Putamen (tissue), 1 donor: Measurements from ENCODE around the gene ADAM17.

Source experiments
- DNase-seq: peaks from one replicate; pipeline ENCODE4 v3.0.0-alpha.2; 2016; ENCODE audit warnings: low spot score

Gene ADAM17

GRCh38 chr2:9471206-9471605 lies 84.4 kb downstream of the ADAM17 start:
- DNase-seq = no peak

DNA sequence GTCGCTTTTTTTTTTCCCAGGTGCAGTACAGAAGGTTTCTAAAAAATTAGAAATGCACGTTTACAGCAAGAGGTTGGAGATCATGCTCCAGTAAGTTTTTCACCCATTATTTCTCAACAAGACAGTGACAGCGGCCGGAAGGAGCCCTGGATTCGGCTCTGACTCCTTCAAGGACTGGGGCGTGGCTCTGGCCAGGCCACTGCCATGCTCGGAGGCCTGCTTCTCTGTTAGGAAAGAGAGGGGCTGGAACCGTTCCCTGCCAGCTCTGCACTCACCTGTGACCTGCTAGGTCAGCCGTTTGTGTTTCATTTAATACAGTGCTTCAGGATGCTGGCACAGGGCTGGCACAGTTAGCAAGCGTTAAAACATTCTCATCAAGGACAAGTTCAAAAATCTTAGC lies 87.9 kb downstream of the ADAM17 start:
- DNase-seq = no peak

DNA sequence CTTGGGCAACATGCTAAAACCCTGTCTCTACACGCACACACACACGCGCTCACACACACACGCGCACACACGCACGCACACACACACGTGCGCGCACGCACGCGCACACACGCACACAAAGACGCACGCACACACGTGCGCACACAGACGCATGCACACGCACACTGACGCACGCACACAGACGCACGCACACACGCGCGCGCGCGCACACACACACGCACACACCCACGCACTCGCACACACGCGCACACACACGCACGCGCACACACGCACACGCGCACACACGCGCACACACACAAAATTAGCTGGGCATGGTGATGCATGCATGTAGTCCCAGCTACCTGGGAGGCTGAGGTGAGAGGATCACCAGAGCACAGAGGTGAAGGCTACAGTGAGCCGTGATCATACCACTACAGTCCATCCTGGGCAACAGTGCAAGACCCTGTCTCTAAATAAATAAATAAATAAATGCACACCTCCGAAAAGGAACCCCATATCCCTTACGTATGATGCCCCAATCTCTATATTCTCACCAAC lies 89.4 kb downstream of the ADAM17 start:
- no peak for DNase-seq

DNA sequence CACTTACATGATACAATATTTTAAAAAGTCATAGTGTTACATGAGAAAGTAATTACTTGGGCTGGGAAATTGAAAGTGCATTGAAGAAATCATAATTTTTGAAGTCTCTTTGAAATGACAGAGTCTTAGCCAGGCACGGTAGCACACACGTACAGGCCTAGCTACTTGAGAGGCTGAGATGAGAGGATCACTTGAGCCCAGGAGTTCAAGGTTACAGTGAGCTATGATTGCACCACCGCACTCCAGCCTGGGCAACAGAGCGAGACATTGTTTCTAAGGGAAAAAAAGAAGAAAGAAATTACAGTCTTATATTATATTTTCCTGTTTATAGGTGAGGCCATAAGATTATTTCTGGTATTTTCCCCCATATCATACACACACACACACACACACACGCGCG lies 90.5 kb downstream of the ADAM17 start:
- DNase-seq = no peak

- no peak for DNase-seq
Observed at GRCh38 chr2:9463698-9464034, 92.0 kb downstream of the ADAM17 start.

GRCh38 chr2:9462886-9463697 lies 92.5 kb downstream of the ADAM17 start:
- no peak for DNase-seq

DNA sequence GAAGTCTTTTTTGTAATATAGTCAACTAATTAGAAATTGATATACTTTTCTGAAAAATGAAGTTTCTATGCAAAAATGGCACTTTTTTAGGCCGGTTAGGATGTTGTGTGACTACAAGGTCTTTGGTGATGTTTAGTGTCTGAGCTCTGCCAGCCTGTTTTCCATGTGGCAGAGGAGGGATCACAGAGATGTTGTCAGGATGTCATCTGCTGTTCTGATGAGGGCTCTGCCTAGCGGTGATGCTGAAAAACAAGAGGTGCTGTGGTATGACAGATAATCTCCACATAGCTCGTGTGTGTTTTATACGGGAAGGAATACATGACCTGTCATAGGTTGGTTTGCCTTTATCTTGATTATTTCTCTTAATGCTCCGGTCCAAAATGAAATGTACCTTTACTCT lies 93.3 kb downstream of the ADAM17 start:
- DNase-seq = no peak

DNA sequence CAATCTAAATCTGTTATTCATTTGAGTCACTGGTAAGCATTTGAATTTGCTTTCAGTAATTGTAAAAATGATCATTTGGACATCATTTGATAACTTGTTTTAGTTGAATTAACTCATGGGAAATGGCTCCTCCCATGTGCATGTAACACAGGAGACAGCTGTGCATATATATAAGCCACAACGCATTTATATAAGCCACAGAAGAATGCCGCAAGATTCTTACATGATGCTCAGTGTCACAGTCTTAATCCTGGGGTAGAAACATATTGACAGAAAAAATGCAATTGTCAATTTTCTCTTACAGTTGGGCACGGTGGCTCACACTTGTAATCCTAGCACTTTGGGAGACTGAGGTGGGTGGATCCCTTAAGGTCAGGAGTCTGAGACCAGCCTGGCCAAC lies 94.6 kb downstream of the ADAM17 start:
- no peak for DNase-seq

GRCh38 chr2:9460441-9461017 lies 95.1 kb downstream of the ADAM17 start:
- DNase-seq = no peak

DNA sequence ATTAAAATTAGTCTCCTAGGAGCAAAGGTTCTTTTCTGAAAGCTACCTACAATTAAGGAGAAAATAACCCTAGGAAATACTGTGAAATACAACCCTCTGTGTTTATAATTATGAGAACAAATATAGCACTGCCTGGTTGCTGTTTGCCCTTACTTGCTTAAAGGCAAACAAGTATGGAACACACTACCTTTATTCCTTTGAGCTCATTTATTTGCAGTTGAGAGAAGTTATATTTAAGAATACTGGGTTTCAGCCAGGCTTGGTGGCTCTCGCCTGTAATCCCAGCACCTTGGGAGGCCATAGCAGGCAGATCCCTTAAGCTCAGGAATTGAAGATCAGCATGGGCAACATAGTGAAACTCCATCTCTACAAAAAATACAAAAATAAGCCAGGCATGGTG lies 104.4 kb downstream of the ADAM17 start:
- DNase-seq = no peak

DNA sequence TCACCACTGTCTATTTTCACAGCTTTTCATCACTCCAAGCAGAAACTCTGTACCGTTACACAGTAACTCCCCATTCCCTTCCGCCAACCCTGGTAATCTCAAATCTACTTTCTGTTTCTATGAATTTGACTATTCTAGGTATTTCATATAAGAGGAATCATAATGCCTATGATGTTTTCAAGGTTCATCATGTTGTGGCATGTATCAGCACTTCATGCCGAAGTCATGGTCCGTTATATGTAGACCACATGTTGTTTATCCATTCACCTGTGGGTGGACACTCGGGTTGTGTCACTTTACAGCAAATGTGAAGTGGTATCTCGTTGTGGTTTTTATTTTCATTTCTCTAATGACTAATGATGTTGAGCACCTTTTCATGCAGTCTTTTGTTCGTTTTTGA lies 110.5 kb downstream of the ADAM17 start:
- DNase-seq = no peak

DNA sequence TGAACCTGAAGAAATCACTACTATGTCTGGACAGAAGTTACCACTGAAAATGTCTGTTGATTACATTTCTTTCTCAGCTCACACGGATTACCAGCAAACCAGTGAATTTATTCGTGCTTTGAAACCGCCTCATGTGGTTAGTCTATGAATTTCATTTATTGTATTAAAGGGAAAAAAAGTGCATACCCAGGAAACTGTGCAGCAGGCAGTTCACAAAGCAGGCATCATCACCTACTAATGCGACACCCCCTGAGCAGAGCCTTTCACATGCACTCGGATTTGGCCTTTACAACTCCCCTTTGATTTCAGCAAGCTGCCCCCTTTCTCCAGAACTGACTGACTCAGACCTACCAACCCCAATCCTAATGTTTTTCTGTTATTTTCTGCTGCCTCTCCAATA lies 112.1 kb downstream of the ADAM17 start:
- no peak for DNase-seq

- DNase-seq = no peak
Observed at GRCh38 chr2:9441556-9441955, 114.1 kb downstream of the ADAM17 start.

GRCh38 chr2:9440058-9440727 lies 115.4 kb downstream of the ADAM17 start:
- DNase-seq = no peak

DNA sequence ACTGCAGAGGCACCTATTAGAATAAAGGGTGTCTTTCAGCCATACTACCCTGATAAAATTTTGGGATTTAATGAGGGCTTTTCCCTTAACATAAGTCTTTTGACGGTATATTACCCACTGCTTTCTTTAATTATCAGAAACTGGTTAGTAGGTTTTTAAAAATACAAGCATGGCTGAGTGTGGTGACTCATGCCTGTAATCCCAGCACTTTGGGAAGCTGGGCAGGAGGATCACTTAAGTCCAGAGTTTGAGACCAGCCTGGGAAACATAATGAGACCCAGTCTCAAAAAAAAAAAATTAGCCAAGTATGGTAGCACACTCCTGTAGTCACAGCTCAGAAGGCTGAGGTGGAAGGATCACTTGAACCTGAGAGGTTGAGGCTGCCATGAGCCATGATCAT lies 116.1 kb downstream of the ADAM17 start:
- no peak for DNase-seq
